Stimulated activated CD4-positive, alpha-beta T cell treated with anti-CD3 and anti-CD28 coated beads, Interleukin-2, amount 100 ng/mL, for 24 hours (primary cell): ENCODE measurements around the gene VPS37B.
A peak's percentile ranks its signal among the peaks of the same experiment; 100 is the strongest.
"Not testable (repeated sequence)": the region's sequence is repeated elsewhere in the genome, so short reads cannot be mapped to it uniquely, and the experiment has no call there.

Source experiments
- DNase-seq, 2 donors: peaks; one replicate each; pipeline ENCODE4 v3.0.0-alpha.2; 2020

Gene VPS37B

DNA sequence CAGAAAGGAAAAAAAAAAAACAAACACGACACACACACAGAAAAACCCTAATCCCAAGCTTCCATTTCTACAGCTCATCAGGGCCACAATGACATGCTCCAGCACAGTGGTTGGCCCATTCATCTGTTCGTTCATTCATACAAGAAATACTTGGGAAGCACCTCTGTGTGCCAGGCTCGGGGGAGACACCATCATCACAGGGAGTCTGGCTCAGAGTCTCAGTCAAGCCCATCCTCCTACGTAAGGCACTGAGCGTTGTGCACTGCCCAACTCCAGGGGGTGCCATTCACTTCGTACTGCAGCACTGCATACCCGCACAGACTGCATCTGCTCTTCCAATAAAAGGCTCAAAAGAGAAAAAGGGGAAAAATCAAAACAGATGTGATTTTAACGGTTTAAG, 15.3 kb downstream of the VPS37B start:
- peak in 1 of 2 donors; percentile 39 for DNase-seq

DNA sequence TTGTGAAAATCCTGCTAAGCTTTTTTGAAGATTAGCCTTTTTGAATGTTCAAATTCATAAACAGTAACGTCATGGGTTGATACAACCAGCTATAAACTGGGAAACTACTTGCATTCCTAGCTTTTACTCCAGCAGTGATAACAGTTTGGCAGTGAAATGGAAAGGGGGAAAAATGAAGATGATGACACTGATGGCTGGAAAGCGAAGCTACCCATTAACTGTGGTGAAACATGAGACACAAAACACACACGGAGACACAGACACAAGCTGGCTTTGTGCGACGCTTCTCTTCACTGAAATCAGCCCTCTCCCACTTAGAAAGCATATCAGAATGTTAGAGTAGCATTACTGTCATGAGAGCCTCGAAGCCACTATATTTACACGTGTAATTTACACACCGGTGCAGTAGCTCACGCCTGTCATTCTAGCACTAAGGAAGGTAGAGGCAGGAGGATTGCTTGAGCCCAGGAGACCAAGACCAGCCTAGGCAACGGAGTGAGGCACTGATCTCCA, 15.7 kb downstream of the VPS37B start:
- DNase-seq, result no peak

DNA sequence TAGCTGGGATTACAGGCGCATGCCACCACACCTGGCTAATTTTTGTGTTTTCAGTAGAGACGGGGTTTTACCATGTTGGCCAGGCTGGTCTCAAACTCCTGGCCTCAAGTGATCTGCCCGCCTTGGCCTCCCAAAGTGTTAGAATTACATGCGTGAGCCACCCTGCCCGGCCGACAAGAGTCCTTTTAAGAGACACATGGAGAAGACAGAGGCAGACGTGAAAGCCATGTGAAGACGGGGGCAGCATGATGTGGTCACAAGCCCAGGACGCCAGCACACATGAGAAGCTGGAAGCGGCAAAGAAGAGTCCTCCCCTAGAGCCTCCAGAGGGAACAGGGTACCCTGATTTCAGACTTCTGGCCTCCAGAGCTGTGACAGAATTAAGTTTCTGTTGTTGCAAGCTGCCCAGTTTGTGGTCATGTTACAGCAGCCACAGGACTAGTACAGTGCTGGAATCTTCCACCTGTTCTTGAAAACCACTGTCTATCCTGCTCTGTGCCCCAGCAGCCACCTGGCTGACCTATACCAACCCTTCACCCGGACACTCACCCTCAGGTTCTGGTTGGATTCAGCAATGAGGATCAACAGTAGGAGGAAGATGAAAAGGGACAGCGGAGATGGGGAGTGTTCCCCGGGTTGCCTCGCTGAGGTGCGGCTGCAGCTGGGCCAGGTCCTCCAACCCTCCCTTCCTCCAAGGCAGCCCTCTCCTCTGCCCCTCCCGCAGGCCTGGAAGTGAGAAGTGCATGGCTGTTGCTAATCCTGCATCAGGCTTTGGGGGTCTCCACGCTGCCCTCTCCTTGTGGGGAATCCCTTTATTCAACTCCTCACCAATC, 16.9 kb downstream of the VPS37B start:
- no peak for DNase-seq

DNA sequence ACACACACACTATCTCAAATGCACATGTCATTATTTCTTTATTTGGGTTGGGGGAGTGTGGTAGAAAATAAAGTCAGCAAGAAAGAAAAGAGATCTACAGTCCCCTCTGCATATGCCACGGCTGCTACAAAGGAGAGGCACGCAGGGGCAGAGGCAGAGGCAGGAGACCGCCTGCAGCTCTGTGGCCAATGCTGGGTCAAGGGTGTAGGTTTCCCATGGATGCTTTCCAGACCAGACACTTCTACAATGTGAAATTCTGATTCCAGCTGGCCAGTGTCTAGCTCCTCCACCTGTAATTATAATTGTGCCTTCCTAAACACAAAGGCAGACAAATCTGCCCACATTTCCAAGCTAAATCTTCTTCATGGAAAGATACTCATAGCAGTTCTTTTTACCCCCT, 19.2 kb downstream of the VPS37B start:
- DNase-seq, result no peak

DNA sequence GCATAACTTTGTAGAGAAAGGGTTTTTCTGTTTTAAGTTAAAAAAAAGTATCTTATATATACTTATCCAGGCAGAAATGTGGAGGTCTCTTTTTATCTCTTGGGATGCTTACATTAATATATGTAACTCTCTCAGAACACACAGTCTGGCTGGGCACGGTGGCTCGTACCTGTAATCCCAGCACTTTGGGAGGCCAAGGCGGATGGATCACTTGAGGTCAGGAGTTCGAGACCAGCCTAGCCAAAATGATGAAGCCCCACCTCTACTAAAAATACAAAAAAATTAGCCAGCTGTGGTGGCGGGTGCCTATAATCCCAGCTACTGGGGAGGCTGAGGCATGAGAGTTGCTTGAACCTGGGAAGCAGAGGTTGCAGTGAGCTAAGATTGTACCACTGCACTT, 19.6 kb downstream of the VPS37B start:
- DNase-seq, result not testable (repeated sequence)

DNA sequence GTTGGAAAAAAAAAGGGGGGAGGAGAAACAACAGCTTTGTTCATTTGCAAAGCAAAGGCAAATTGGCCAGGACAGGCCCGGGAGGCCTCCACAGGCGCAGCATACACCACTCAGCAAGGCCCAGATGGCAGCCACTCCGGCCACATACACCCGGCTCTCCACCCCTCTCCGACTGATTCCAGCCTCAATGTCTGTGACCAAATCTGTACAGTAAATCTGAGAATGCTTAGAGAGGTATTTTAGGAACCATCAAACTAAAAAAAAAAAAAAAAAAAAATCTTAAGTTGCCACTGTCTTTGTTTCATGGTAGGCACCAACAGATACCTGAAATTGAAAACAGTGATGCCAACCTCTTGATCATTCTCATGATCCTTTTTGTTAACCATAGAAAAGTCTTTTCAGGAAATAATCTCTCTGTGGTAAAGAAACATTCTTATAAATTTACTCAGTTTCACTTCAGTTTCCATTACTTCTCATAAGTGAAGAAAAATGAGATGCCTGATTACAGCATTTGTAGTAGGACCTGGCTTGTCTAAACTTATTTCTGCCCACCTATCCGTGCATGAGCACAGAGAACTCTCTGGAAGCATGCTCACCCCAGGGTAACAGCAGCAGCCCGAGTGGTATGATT, 20.2 kb downstream of the VPS37B start:
- no peak for DNase-seq

DNA sequence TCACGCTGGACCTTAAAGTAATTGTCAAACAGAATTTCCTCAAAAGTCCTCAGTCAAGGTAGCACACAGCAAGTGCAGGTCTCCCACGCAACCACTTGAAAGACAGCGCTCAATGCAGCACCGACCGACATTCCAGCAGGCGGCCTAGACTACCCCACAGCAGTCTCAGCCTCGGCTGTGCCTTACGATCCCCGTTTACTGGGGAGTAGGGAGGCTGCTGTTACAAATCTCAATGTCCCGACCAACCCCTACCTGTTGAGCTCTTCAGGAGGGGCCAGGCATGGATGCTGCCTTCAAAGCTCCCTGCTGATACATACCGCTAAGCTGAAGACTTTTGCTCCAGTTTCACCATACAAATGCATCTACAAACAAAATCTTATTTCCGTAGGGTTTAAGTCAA, 21.8 kb downstream of the VPS37B start:
- peak; percentile 55 to 62 for DNase-seq

DNA sequence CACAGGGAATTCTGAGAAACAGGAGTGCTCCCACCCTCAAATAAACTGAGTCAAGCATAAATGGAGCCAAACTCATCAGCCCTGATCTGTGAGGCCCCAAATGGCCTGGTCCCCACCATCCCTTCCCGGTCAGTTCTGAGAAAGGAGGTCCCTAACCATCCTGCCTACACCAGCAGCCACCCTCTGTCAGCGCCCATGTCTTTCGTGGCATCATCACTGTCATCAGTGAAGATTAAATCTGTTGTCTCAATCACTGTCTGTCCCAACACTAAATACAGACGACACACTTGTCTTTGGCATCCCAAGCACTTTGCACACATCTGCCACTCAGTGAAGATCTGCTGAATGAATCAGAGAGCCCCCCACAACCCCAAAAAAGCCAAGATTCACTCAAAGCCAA, 22.4 kb downstream of the VPS37B start:
- DNase-seq, result no peak

DNA sequence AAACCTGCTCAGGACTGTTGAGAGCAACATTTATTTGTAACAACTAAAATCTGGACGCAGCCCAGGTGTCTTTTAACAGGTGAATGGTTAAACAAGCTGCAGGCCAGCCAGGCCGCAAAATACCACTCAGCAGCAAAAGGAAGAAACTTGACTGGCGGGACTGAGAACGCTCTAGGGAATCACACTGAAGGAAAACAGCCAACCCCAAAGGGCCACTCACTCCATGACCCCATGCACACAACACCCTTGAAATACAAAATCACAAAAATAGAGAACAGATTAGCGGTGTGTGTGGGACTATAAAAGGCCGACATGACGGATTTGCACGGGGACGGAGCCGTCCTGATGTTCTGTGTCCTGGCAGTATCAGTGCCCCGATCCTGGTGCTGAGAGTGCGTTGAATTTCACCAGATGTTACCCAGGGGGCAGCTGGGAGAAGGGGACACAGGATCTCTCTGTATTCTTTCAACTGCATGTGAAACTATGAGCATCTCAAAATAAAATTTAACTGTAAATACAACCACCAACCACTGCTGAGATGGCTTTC, 23.0 kb downstream of the VPS37B start:
- no peak for DNase-seq

DNA sequence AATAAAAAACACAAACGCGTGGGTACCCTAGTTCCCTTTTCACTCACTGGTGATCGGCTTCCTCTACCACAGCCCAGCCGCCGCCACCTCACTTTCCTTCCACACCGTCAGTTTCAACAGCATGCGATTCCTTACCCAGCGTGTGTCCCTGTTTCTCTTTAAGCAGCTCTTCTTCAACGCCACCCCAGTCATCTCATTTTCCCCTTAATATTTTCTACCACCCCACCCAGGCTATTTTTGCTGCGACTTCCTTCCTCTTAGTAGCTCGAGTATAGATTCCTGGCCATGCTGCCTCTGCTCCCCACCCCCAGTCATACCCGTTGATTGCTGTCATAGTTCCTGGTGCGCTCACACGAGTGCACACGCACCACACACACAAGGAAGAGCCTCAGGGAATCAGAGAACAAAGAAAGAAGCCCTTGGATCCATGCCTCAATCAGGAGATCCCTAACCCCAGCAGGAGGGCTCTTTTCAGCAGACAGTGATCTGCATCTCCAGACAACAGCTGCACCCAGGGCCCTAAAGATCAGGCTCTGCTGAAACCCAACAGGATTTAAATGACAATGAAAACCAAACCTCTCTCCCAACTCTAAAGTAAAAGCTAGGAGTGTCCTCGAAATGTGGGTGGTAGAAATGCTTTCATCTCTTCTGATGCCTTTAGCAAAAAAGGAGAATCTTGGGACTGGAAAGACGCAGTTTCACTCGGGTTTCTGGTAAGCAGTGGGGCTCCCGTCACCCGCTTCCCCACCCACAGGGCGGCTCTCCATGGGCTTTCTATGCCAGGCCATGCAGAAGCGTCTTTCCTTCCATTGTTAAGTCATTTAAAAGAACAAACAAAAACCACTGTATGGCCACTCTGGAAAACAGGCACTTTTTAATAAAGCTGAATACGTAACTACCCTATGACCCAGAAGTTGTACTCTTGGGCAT, 23.8 kb downstream of the VPS37B start:
- peak; percentile 69 to 76 for DNase-seq

DNA sequence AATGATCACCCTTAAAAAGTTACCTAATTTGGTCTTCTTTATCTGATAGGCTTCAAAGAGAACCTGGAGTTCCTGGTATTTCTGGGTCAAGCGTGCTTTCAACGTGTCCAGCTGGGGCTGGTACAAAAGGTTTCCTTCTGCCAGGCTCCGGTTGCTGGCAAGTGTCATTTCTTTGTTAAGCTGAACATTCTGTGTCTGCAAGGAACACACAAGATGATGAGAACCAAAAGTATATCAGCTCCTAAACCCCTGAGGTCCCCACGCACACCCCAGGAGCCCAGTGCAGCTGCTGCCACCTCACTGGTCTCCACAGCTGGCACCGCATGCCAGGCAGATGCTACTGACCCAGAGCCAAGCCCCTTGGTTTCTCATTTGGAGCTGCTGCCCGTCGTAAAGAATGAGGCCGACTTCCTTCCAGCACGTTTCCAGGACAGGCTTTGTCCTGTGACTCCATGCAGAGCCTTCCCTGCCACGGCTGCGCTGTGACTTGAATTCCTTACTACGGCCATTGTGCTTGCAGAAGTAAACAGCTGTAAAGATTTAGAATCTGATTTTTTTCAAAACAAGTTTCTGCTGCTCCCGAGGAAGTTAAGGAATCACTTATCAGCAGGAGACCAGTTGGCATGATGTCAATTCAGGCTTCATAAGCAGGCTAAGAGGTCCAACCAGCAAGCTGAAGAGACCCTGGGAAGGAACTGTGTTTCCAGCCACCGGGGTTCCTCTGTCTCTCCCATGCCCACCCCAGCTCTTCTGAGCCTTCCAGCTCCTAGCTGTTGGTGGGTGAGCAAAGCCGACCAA, 24.9 kb downstream of the VPS37B start:
- no peak for DNase-seq

DNA sequence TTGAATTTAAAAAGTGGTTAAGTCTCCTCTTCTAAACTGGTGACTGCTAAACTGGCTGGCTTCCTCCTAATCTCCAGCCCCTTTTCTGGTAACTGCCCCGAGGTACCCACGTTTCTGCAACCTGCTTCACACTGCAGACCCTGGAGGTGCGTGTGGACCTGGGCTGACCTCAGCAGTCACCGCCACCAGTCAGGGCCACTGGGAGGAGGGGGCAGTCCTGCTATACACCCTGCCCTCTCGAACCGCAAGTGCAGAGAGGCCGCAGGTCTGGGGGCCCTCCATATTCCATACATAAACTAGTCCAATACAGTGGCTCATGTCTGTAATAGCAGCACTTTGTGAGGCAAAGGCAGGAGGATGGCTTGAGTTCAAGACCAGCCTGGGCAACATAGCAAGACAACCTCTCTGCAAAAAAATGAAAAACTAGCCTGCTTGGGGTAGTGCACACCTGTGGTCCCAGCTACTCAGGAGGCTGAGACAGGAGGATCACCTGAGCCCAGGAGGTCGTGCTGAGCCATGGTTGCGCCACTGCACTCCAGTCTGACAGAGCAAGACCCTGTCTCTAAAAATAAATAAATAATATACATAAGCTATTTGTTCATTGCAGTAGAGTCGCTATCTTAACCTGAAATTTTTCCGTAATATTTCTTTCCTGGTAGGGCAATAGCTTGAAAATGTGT, 25.6 kb downstream of the VPS37B start:
- no peak for DNase-seq

DNA sequence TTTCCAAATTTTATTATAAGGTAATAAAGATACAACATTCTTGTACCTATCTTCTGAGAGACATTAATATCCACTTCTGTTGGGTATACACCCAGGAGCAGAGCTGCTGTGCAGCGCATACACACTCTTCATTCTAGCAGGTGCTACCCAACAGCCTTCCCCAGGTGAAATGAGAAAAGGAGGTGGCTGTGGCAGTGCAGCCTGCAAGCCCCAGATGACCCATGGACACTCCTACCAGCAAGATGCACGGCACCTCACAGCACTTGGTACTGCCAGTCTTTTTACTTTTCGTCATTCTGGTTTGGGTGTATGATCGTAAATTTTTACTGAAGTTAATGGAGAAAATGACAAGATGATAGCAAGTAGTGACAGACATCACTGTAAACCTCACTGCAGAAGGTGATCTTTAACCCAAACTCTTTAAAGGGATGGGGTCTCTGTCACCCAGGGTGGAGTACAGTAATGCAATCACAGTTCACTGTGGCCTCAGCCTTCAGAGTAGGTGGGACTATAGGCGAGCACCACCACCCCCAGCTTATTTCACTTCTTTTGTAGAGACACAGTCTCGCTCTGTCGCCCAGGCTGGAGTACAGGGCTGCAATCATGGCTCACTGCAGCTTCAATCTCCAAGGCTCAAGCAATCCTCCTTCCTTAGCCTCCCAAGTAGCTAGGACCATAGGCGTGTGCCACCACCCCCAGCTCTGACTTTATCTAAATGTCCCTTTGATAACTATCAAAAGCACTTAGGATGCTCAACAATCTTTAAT, 26.5 kb downstream of the VPS37B start:
- DNase-seq, result no peak

DNA sequence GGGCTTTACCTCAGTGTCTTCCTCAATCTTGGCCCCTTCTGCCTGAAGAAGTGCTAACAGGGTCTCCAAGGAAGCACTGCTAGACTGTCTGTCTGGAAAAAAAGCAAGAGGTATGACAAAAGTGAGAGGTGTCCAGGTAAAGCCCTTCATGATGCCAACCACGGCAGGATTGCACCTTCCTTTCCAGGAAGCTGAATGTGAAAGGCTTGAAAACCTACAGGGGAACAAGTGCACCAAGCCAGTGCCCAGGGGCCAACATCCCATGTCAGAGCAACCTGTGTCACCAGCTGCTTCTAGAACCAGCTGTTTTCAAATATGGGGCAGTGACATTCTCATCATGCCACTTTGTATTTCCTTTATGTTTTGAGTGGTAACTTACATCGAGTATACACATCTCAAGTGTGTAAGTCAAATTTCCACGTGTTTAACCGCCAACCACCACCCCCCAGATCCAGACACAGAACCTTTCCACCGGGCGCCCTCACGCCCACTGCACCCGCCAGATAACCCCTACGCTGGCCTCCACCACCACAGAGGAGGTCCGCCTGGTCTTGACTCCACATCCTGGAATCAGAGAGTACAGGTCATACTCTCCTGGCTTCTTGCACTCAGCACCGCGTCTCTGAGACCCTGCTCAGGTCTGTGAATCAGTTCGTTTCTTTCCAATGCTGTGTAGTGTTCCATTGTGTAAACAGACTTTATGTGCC, 27.3 kb downstream of the VPS37B start:
- DNase-seq, result no peak

DNA sequence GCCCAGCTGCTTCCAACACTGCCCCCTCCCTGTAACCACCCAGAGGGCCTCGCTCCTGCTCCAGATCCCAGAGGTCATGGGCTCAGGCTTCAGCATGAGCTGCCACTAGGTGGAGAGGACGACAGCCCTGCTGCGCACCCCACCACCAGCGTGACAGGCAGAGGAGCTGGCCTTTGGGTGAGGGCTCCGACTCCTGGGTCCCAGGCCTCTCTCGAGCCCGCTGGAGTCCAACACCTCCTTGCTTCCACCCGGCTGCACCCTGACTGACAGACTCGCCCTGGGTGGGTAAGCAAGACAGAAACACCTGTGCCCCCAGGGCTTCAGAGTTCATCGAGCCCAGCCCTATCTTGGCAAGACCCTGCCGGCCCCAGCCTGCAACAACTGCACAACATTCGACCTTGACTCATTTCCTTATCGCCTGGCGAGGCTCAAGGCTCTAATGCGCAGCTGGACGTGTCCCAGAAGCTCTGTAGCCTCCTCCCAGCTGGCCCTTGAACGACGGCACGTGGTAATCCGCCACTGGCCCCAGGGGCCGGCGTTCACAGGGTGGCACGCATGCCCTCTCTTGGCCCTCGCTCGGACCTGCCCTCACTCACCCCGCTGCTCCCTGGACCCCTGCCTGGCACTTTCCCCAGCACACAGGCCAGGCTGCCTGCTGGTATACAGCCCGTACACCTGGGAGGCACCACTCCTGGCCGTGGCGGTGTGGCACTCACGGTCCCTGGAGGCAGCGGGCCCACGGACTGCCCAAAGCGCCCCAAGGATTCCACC, 28.0 kb downstream of the VPS37B start:
- no peak for DNase-seq

DNA sequence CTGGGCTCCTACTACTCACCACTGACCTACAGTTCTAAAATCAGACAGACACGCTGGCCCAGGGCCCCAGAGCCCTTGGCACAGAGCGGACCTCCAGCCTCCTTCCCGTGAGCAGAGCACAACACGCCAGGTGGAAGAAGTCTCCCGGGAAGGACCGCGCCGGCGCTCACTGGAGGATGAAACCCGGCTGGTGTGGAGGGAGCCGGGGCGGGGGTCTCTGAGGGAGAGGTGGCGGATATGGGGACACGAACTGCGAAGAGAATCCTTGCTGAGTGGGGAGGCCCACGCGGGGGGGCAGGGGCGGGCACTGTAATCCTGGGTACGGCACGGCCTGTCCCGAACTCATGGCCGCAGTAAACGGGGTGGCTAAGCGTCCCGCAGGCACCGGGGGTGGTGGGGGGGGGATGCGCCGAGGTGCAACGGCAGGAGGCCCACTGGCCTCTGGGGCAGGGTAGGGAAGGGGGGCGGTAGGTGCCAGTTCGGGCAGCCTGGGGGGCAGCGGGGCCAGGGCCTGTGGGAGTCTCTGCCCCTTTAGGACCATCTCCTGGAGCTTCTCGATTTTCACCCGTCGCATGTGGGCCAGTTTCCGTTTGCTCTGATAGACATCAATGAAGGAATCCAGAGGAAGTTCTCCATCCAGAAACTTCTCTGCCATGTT, 28.8 kb downstream of the VPS37B start:
- no peak for DNase-seq

DNA sequence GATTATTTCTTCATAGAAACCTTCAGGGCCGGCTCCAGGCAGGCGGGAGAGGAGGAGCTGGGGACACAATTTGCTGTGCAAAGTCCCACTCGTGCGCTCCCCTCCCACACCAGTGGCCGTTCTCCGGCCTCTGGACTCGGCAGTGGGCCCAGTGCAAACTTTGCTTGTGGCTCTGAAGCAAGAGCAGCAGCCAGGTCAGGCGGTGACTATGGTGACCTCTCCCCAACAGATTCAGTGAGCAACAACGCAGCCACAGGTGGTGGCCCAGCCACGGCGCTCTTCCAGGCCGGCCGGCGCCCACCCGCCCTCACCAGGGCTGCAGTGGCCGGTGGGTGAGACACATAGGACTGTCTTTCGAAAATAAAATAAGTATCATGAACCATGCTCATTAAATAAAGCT, 29.5 kb downstream of the VPS37B start:
- no peak for DNase-seq
